PC-3 (cell line): ENCODE measurements around the gene ZRANB3.

Source experiments
- EZH2phosphoT487 ChIP-seq: fragments of 300-600 bp; sonication (generic); IDR thresholded peaks from 2 replicates; pipeline ENCODE4 v1.6.1; 2018; ENCODE audit warnings: mild to moderate bottlenecking, antibody characterized with exemption, low read length, borderline replicate concordance
- TF ChIP-seq, protein P1 (sequence below): fragments of 300-600 bp; sonication (generic); conservative IDR thresholded peaks from 2 replicates; pipeline ENCODE4 v1.5.1; 2017; ENCODE audit warnings: antibody characterized with exemption, low read depth, mild to moderate bottlenecking, low read length

DNA sequence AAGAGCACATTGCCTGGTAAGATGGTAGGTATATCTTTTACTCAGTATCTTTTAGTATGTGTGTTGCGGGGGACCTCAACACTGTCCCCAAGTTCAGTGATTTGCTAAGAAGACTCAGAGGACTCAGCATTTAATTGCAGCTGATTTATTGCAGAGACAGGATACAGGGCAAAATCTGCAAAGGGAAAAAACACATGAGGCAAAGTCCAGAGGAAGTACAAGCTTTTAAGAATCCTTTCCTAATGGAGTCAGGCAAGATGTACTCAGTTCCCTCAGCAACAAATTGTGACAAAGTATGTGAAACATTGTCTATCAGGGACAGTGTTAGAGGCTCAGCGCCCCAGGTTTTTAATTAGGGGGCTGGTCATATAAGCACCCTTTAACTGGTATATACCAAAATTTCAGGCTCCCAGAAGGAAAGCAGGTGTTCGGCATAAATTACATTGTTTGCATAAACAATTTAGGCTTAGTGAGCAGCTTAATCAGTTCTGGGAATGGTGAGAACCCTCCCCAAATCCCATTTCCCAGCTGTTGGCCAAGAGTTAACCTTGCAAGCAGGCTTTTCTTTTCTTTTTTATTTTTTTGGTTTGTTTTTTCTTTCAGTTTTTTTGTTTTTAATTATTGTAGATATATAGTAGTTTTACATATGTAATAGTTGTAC, 437.2 kb downstream of the ZRANB3 start:
- TF ChIP-seq EZH2phosphoT487 = no peak
- TF ChIP-seq, protein P1, sequence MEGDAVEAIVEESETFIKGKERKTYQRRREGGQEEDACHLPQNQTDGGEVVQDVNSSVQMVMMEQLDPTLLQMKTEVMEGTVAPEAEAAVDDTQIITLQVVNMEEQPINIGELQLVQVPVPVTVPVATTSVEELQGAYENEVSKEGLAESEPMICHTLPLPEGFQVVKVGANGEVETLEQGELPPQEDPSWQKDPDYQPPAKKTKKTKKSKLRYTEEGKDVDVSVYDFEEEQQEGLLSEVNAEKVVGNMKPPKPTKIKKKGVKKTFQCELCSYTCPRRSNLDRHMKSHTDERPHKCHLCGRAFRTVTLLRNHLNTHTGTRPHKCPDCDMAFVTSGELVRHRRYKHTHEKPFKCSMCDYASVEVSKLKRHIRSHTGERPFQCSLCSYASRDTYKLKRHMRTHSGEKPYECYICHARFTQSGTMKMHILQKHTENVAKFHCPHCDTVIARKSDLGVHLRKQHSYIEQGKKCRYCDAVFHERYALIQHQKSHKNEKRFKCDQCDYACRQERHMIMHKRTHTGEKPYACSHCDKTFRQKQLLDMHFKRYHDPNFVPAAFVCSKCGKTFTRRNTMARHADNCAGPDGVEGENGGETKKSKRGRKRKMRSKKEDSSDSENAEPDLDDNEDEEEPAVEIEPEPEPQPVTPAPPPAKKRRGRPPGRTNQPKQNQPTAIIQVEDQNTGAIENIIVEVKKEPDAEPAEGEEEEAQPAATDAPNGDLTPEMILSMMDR = no peak
